Measurements from ENCODE around the gene GPR87.
A peak's percentile ranks its signal among the peaks of the same experiment; 100 is the strongest.

Gene GPR87

DNA sequence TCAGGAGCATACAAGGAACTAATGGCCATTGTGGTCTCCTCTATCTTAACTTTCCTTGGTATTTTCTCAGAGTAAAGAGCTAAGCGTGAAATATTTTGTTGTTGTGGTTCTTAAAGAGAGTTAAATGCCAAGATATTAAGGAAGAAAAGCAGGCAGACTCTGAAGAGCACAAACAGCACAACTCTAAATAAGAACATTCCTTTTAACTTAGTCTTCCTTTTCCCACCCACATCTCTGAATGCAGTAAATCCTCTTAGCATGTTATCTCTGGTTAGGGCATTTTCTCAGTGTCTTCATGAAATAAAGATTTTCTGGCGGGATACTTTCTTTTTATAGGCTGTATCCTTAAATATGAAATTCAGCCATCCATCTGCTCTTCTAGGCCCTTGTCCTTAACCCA is 1.5 kb downstream of the GPR87 start:
- DNase-seq, result no peak

DNA sequence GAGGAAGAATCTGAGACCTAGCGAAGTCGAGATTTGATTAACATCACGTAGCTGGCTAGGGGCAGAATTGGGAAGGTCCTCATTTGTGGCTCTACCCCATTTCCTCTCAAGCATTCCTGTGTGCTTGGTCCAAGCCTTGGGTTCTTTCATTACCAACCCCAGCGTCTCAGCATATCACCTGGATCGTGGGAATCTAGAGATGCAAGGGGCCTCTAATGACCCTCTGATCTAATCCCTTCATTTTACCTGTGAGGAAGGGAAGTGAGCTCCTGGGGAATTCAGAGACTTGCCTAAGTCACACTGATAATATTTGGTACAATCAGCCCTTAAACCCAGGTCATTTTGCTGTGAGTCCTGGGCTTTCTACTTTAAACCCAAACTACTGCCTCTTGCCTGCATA is 2.0 kb downstream of the GPR87 start:
- no peak for DNase-seq

DNA sequence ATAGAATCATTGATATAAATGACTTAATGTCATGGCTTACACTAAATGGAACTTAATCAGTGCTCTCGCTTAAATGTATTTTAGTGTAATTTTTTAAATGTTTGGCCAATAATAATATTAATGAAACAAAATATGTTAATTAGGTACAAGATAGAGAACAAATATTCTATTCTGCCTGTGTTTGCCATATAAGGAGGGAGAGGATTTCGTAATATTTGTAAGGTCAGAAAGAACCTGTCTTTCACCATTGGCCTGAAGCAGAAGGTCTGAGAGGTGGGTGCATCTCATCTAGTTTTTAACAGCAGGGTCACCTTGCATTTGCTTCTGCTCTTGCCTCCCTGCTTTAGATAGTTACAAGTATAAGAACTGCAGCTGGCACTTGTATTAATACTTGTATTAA is 2.5 kb downstream of the GPR87 start:
- no peak for DNase-seq

DNA sequence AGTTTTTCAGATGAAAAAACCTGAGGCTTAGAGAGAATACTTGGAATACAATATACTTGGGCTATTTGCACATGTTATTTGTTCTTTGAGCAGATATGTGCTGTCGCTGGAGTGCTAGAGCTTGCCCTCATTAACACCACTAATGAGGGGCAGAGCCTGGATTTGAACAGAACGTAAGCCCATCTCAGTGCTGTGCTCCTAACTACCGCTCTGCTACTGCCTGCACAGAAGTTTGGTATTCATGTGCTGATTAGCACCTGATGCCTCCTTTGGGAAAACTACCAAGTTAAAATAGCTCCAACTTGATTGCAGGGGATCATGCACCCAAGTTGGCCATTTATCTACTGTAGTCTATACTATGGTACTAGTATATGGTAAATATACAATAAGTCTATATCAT is 3.6 kb downstream of the GPR87 start:
- DNase-seq, result no peak

DNA sequence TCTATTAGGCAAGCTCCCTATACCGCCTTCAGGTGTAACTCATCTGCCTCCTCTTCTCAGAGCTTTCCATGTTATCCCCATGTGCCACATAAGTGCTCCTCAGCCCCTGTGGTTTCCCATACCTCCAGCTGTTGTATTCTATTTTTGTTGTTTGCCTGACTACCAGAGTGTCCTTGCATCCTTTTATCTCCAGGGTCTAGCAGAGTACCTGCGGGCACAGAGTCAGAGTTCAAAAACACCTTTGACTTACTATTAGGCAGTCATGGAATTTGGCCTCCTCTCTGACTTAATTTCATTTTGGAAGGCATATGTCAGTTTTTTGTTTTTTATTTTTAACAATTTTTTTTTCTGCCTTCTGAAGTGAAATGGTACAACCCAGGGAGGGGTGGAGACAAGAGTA is 7.1 kb downstream of the GPR87 start:
- DNase-seq, result no peak

DNA sequence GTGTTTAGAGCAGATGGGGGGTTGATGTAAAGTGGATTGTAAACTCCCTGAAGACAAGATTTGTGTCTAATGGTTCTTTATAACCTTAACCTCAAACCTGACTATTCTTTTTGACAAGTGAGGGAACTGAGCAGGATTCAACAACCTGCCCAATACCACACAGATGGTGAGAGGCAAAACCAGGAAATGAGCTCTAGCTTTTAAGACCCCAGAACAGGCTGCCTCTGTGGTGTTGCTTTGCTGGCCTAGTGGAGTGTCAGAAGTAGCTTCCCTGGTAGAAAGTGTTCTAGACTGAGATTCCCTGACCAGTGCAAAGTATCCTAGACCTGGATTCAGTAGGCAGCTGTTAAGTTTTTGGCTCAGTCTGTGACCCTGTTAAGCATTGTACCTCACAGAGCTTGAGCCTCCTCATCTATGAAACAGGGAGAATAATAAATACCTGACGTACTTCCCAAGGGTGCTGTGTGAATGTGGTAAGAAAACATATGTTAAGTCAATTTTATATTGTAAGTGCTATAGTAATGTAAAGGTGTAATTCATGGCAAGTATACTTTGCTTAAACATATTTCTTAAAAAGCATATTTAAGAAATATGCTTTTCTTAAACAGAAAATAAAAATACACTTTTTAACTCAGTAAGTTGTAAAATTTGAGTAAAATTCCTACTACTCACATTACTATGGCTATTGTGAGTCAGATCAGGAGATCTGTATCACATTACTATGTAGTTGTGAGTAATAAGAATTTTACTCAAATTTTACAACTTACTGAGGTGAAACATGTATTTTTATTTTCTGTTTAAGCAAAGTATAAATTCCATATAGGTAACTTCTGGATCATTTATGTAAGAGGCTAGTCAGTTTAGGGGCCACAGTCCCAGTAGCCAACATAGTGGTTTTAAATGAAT is 8.8 kb downstream of the GPR87 start:
- no peak for DNase-seq

DNA sequence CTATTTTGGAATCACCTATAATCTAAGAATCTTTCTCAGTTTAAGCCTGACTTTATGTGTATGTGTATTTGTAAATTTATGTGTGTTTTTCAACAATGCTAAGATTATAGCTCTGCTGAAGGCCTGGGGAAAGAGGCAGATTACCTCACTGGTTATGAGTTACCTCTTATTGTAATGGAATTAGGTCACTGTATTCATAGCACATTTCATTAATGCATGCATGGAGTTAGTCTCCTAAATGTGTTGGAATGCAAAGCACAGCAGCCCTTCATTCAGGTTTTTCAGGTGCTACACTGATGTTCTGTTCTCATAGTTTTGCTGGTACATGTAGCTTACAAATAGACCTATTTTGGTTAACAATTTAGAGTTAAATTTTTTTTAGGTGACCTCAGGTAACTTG is 9.5 kb downstream of the GPR87 start:
- no peak for DNase-seq

DNA sequence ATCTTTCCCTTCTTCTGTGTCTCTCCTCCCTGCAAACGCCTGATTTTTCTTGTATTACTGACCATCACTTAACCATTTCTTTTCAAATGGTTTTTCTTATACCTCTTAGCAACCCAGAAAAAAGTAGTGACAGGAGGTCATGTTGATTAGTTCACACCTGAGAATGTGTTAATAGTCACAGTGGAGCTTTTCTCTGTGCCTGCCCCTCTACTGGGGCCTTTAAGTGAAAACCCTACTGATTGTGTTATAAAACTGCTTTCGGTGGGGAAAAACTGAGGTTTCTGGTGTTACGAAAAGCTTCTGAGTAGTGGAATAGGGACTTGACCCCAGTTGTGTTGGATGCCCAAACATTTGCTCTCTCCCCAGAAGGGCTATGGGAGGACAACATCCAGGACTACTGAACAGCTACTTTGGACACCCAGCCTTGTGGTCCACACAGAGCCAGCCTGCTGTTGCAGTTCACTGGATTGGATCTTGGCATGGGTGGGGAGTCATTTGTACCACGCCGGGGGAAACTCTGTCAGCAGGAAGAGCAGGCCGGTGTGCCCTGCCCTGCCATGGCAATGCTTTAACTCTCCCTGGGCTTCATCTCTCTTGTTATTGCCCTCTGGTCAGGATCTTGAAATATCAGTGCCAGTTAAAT is 10.3 kb downstream of the GPR87 start:
- DNase-seq, result no peak

DNA sequence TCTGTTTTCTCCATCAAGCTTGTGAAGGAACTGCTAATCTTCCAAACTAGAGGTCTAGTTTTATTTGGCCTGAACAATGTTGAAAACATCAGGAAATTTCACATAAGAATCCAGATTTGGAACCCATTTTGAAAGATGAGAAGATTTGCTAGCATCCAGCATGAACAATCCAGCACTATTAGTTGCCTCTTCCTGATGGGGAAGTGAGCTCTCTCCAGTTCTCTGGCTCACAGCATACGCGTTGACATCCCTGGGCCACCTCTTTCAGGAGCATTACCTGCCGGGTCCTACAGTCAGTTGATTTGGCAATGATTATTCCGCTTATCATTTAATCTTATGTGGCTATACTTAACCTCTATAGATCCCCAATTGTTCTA is 10.9 kb downstream of the GPR87 start:
- no peak for DNase-seq

DNA sequence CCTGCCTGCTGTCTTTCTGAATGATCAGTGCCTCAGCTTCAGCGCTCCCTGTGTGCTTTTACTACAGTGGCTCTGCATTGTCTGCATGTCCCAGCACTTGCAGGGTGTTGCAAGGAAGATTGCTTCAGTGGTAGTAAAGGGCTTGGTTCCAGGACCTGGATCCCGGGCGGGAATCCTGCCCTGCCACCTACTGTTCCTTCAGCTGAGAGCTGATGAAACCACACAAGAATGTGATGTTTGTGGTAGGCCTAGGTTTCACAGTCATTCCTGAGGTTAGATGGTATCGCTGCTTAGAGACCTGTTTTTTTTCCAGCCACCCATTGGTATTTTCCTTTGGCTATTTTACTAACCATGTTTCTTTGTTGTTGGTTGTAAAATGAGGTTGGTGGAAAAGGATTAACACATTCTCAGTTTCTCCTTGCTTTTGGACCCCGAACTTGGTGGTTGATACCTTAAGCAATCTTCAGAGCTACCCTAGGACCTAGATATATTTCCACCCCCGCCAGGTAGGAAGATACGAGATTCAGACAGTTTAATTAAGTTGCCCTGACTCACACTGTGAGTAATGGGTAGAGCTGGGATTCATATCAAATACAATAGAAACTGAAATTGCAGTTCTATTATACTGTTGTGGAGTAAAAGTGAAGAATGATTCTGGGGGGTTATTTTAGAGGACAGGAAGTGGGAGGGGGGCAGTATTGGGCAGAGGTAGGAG is 11.4 kb downstream of the GPR87 start:
- DNase-seq, result no peak

DNA sequence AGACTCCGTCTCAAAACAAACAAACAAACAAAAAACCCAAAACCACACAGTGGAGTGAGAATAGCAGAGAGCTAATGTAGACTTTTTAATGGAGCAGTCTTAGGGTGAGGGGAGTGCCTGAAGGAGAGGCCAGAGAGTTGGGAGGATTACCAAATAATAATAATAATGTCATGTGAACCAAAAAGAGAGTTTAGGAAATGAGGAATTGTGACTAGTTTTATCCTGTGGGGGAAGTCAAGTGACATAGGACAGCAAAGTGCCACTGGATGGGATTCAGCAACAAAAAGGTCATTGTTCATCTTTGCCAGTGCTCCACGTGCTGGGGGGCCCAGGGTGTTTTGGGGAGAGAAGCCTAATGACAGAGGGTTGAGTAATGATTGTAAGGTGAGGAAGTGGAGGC is 12.9 kb downstream of the GPR87 start:
- no peak for DNase-seq

DNA sequence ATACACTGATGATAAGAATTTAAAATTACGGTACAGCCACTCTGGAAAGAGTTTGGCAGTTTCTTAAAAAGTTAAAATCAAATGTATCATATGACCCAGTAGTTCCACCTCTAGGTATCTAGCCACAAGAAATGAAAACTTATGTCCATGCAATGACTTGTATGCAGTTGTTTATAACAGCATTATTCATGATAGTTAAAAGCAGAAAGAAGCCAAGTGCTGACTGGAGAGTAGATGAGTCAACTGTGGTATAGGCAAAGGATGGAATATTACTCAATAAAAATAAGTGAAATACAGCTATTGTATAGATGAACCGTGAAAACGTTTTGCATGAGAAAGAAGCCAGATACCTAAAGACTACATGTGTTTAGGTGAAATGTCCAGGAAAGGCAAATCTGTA is 14.8 kb downstream of the GPR87 start:
- DNase-seq, result no peak

DNA sequence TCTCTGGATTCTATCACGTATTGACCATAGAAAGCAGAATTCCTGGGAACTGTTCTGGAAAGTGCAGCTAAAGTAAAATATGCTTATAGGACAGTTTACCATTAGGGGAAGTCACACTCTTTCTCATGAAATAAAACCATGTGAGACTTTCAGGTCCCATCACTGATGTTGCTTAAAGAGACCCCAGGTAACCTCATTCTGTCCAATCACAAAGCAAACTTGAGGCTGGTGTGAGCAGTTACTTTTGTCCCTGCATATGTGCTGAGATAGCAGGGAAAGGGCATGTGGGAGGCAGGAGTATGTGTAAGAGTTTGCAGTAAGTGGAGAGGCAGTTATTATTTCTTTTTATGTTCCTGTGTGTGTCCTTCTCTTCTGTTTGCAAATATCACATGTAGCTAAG is 16.1 kb downstream of the GPR87 start:
- DNase-seq, result no peak

DNA sequence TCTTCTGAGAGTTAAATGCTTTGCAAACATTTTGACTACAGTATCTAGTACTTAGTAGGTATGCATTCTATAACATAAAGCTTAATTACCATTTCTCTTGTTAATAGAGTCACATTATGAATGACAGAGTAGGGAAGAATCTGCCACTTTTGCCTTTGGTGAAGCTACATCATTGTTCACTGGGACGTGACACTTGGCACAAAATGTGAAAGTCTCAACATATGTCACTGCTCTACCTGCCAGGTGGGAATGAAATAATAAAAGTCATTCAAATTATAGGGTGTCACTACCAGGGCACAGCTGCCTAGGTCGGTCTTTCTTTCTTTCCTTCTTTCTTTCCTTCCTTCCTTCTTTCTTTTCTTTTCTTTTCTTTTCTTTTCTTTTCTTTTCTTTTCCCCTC is 17.6 kb downstream of the GPR87 start:
- DNase-seq, result no peak

DNA sequence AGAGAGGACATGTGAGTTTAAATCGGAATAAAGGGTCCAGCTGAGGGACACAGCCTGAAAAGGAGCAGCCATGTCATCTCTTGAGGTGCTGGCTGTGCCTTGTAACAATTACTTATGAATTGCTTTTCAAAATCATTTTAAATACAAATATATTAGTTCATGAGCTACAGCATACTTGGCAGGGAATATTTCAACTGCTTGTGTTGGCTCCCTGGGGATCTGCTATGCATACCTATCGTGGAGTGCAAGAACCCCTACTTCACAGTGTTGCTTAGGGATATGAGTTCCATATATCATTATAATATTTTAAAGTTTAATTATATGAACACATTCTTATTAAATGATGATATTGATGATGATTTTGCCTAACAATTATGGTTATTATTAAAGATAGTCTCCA is 19.2 kb downstream of the GPR87 start:
- DNase-seq, result no peak

DNA sequence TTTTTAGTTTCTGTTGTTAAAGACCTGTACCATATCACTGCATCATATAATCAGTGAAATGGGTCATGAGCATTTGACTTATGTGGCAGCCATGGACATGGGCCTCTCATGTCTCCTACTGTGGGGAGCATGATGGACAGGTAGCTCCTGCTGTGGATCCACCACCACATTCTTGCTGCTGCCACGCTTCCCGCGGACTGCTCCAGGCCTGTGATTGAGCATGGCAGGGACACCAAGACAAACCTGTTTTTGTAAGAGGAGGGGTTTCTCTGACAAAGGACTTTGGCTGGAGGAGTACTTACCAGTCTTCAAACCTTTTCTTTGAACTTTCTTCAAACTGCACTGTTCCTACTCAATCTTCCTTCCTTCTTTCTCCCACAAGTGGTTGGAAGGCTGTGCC is 20.4 kb downstream of the GPR87 start:
- DNase-seq, result no peak

DNA sequence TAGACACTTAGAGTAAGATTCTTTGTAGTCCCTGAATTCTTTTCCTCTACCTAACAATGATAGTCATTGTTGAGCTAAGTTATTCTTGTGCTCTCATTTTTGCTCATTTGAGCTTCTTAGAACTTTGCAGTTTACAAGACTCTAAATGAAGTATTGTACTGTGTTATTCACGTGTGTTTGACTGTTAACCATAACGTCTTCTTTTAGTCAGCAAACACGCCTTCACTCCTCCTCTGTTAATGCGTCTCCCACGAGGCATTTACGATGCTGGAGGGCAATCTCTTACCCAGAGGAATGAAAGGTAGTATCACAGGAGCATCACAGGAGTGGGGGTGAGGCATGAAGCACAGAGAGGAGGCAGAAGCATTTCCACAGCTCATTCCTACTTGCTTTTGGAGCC is 23.5 kb downstream of the GPR87 start:
- no peak for DNase-seq

DNA sequence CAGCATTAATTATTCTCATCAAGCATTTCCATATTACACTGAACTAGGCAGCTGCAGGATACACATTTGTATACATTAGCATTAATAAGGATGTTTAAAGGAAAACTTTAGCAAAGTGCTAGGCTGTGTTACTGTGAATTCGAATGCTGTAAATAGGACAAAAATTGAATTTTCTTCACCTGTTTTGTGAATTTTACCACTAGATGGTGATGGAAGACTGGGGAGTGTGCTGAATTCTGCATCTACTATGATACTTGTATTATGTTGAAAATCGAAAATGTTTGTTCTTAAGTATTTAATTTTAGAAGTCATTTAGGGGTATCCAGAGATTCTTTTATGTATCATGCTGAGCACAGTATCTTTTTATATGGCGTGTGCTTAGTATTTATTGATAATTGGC is 25.9 kb downstream of the GPR87 start:
- DNase-seq, result no peak

DNA sequence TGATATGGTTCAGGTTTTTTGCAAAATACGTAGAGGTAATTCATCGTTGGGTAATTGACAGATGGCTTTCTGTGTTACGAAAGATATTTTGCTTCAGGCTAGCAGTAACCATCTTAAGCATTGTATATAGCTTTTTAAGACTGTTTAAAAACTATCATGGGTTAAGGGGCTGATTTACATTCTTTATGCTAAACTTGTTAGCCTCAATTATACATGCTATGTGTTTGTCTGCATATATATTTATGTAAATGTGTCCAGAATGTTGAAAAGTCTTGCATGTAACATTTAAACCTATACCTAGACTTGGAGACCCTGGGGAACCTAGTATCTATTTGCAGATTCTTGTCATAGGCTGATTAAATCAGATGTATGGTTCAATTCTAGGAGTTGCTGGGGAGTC is 27.2 kb downstream of the GPR87 start:
- DNase-seq, result no peak

DNA sequence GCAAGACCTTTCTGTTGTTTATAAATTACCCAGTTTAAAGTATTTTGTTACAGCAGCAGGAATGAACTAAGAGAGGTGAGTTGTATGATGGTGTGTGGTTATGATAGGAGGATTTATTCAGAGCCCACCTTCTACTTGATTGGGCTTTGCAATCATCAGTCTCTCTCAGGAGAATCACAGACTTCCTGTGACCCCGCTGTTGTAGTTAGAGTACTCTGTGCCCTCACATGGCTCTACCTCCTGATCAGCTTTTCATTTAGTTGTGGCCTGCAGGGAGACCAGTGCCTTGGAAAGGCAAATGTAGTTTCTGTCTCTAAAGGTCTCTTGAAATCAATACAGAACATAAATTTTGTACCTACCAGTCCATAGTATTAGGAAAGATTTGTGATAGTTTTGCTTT is 30.7 kb downstream of the GPR87 start:
- DNase-seq, result no peak

DNA sequence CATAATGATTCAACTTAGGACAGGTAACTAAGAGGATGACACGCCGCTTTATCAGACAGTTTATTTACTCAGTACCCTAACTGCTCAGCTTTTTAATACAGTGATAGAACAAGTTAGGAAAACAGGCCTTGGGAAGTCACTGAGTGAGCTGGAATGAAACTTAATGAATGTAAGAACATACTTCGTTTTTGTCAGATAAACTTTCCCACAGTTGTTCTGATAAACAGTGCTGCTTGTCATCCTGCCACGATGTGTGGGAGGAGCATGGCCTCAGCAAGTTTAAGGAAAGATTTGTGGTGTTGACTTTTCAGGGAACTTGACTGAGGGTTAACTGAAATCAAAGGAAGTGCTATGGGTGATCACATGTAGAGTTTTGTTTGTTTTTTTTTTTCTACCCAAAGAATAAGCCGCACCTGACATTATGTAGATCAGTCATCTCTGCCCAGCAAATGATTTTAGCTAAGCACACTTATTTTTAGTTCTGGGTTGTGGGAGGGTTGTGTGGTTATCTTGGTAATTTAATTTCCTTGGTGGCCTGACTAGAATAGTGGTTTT is 32.6 kb downstream of the GPR87 start:
- DNase-seq, result no peak

DNA sequence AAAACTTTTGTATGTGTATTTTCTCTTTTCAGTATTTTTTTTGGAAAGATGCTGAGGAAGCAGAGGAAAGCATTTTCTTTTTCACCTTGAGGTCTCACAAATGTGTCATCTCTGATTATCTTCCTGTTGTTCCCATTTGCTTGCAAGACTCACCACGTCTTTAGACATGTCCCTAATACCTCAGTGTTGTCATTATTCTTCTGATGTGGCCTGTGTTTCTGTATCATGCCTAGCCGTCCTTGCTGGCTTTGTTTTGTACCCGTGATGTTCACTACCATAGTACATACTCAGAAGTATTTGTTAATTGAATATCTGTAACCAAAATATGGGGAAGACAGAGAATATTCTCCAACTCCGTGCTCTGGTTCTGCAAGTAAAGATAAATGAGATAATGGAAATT is 33.2 kb downstream of the GPR87 start:
- DNase-seq, result no peak

DNA sequence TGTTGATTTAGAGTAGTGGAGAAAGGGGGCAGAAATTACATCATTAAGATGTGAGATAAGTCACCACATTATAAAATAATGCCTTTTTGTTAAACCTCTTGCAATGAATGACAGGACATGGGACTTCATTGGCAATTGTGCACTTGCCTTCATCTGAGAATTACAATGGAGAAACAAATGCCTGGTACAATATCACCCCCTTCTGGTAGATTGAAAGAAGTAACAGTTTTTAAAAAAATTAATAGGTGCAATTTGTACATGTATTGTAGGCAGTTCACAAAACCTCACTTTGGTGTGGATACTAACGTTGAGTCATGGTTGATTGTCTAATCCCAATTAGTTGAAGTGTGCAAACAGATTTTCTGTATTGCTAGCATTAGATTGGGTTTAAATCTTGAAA is 33.7 kb downstream of the GPR87 start:
- DNase-seq, result peak; percentile 26

Measured in SHP77 treated with DMSO at 0.1 percent for 48 hours (cell line).